ENCODE results near the gene LAG3.
A peak's percentile ranks its signal among the peaks of the same experiment; 100 is the strongest.

LAG3 gene

GRCh38 chr12:6772331-6772695, at the start of gene LAG3:
Gene LAG3 (plus strand): TSS chr12:6772520. CDS start chr12:6772853, 333 bp downstream.
- H3K4me3 ChIP-seq (ENCODE audit: low read depth, low read length), result peak within 1 kb of the TSS; percentile 8; the same call in 1 of the 2 replicates
- no peak for DNase-seq (ENCODE audit: low read depth)
- TF ChIP-seq CTCF (IDR thresholded peaks at IDR 0.05; ENCODE audit: insufficient read depth, low read depth, low read length, missing control alignments), result no peak

DNA sequence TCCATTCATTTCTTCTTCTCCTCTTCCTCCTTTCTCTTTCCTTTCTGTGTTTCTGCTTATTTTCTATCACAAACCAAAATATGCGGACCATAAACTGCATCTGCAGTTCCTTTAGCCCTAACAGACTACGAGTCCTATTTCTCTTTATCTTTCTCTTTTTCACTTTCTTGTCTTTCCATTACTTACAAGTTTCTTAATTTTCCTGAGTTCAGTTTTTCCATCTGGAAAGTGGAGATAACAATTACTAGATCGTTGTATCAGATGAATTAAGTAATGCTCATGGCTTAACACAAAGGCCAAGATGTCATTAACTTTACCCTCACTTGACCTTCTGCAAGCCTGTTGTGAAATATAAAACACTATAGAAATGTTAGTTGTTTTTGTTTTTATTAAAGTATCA, 49.5 kb upstream of the LAG3 start:
- peak overlapping the region; percentile 70; the same call in 1 of the 2 replicates for H3K4me3 ChIP-seq (ENCODE audit: low read depth, low read length)
- no peak for DNase-seq (ENCODE audit: low read depth)
- TF ChIP-seq CTCF (IDR thresholded peaks at IDR 0.05; ENCODE audit: insufficient read depth, low read depth, low read length, missing control alignments), result no peak

GRCh38 chr12:6723607-6724408, 48.5 kb upstream of the LAG3 start, which contains the start of gene COPS7A:
Gene COPS7A (plus strand): TSS chr12:6724046. CDS start chr12:6724657, 611 bp downstream.
- peak; percentile 100 for DNase-seq (ENCODE audit: low read depth)
- peak within 1 kb of the TSS; percentile 70 for H3K4me3 ChIP-seq (ENCODE audit: low read depth, low read length)
- no peak for TF ChIP-seq CTCF (IDR thresholded peaks at IDR 0.05; ENCODE audit: insufficient read depth, low read depth, low read length, missing control alignments)

DNA sequence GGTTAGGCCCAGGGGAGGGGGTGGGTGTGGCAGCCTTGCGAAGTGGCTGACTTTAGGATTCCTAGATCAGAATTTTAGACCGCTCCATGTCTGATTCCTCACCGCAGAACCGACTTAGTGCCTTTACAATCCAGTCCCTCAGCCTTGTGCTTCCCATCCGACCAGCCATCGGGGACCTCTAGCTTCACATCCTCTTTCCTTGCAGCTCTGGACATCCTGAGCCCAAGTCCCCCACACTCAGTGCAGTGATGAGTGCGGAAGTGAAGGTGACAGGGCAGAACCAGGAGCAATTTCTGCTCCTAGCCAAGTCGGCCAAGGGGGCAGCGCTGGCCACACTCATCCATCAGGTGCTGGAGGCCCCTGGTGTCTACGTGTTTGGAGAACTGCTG, 47.9 kb upstream of the LAG3 start:
- H3K4me3 ChIP-seq (ENCODE audit: low read depth, low read length), result peak overlapping the region; percentile 70
- DNase-seq (ENCODE audit: low read depth), result peak; percentile 69
- no peak for TF ChIP-seq CTCF (IDR thresholded peaks at IDR 0.05; ENCODE audit: insufficient read depth, low read depth, low read length, missing control alignments)

GRCh38 chr12:6725350-6725749, 47.0 kb upstream of the LAG3 start:
- no peak overlapping the region for H3K4me3 ChIP-seq (ENCODE audit: low read depth, low read length)
- TF ChIP-seq CTCF (IDR thresholded peaks at IDR 0.05; ENCODE audit: insufficient read depth, low read depth, low read length, missing control alignments), result no peak

GRCh38 chr12:6729186-6729585, 43.1 kb upstream of the LAG3 start:
- no peak overlapping the region for H3K4me3 ChIP-seq (ENCODE audit: low read depth, low read length)

More at GRCh38 chr12:6725350-6725749, 47.0 kb upstream of the LAG3 start:
- DNase-seq (ENCODE audit: low read depth), result no peak

More at GRCh38 chr12:6729186-6729585, 43.1 kb upstream of the LAG3 start:
- no peak for DNase-seq (ENCODE audit: low read depth)
- no peak for TF ChIP-seq CTCF (IDR thresholded peaks at IDR 0.05; ENCODE audit: insufficient read depth, low read depth, low read length, missing control alignments)

Data from GM12865 (cell line).